SU-DHL-6 (cell line): ENCODE measurements around the gene NTF4.
"Not testable (repeated sequence)": the region's sequence is repeated elsewhere in the genome, so short reads cannot be mapped to it uniquely, and the experiment has no call there.

Experiments used
- H2AFZ ChIP-seq: fragments of 200-600 bp; sonication (generic); 2 replicates; pipeline ENCODE4 v1.6.1; 2014; ENCODE audit warnings: low read depth, mild to moderate bottlenecking, moderate library complexity, mixed read lengths, antibody characterized with exemption, low read length; ENCODE audit not compliant: severe bottlenecking
- H3F3A ChIP-seq: fragments of 200-600 bp; shearing (Covaris generic); 2 replicates; pipeline ENCODE4 v1.6.0; 2016; ENCODE audit warnings: antibody characterized with exemption, mild to moderate bottlenecking; ENCODE audit not compliant: insufficient read depth
- H3K27ac ChIP-seq: fragments of 200-600 bp; sonication (generic); 2 replicates; pipeline ENCODE4 v1.5.1; 2016; ENCODE audit warnings: low read depth, mild to moderate bottlenecking, low read length, moderate library complexity, mixed read lengths
- H3K27me3 ChIP-seq: fragments of 200-600 bp; sonication (generic), shearing (Covaris generic); 2 replicates; pipeline ENCODE4 v1.6.0; 2014; ENCODE audit warnings: mild to moderate bottlenecking, low read length
- H3K36me3 ChIP-seq: fragments of 200-600 bp; sonication (generic); 2 replicates; pipeline ENCODE4 v1.6.1; 2014; ENCODE audit warnings: mild to moderate bottlenecking, low read length, mixed read lengths
- H3K4me2 ChIP-seq: fragments of 300-600, 200-600 bp; shearing (Covaris generic), sonication (generic); 2 replicates; pipeline ENCODE4 v1.6.0; 2014; ENCODE audit warnings: low read length, low read depth, mild to moderate bottlenecking; ENCODE audit not compliant: poor library complexity, severe bottlenecking
- H3K4me3 ChIP-seq: fragments of 200-600 bp; sonication (generic); 2 replicates; pipeline ENCODE4 v1.5.1; 2014; ENCODE audit warnings: antibody characterized with exemption, low read length, mild to moderate bottlenecking, mixed read lengths; ENCODE audit not compliant: insufficient read depth, poor library complexity, severe bottlenecking
- H3K79me2 ChIP-seq: fragments of 200-600 bp; sonication (generic); 2 replicates; pipeline ENCODE4 v1.6.1; 2014; ENCODE audit warnings: mild to moderate bottlenecking, low read length, moderate library complexity; ENCODE audit not compliant: insufficient read depth
- H3K9ac ChIP-seq: fragments of 200-600 bp; sonication (generic); 2 replicates; pipeline ENCODE4 v1.7.0; 2014; ENCODE audit warnings: mild to moderate bottlenecking, low read length
- H3K9me2 ChIP-seq: fragments of 200-600 bp; sonication (generic); replicated peaks from 2 replicates; pipeline ENCODE4 v1.6.1; 2014; ENCODE audit warnings: low read length; ENCODE audit not compliant: insufficient read depth
- H3K9me3 ChIP-seq: fragments of 200-600 bp; sonication (generic); 2 replicates; pipeline ENCODE4 v1.6.1; 2014; ENCODE audit warnings: low read length, mixed read lengths; ENCODE audit not compliant: insufficient read depth
- H4K20me1 ChIP-seq: fragments of 200-600 bp; sonication (generic); 2 replicates; pipeline ENCODE4 v1.6.1; 2014; ENCODE audit warnings: low read depth, mild to moderate bottlenecking, antibody characterized with exemption, low read length, moderate library complexity, mixed read lengths
- EZH2phosphoT487 ChIP-seq: fragments of 200-600 bp; sonication (generic), shearing (Covaris generic); conservative IDR thresholded peaks from 2 replicates; pipeline ENCODE4 v1.6.1; 2018; ENCODE audit warnings: mild to moderate bottlenecking, antibody characterized with exemption, low read length, moderate library complexity, mixed read lengths
- TF ChIP-seq, protein P1 (sequence below): fragments of 200-600 bp; sonication (generic); IDR thresholded peaks from one replicate; pipeline ENCODE4 v1.5.1; 2017; ENCODE audit warnings: antibody characterized with exemption, mild to moderate bottlenecking, low read length, moderate library complexity; ENCODE audit not compliant: insufficient read depth, poor library complexity, severe bottlenecking

NTF4 gene

DNA sequence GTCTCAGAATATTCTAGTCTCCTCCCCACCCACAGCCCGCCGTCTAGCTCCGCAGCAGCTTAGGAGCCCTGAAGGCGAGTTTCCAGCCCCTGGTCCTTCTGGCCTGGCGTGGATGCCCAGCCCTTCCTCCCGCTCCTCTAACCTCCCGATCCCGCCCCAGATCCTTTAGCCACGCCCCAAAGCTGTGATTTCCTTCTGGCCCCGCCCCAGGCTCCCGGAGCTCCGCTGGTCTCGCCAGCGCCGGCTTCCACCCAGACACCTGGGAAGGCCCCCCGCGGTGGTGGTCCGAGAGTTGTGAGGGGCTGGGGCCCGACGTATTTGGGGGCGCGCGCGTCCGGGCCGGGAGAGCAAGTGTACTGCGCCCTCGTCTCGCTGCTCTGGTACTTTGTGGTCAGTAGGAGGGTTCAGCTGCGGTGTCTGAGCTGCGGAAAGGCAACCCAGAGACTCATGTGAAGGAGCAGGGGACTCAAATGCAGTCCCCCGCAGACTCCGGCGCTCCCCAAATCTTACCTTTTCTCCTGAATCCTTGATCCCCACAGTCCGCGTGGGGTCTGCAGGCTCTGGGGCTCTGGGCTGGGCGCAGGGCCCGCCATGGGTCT, 6.9 kb downstream of the NTF4 start, which contains the start of gene CGB7:
Gene CGB7, minus strand, starts transcription at position 114 of the 599 bp plus-strand sequence. CDS start 2,374 bp downstream, outside the sequence.
- no peaks in the 10 kb centered on the region for H3K9me3 ChIP-seq
- H3K27me3 ChIP-seq: no peaks in the 10 kb centered on the region
- no peaks in the 10 kb centered on the region for H3K79me2 ChIP-seq
- TF ChIP-seq EZH2phosphoT487: no peak
- TF ChIP-seq, protein P1, sequence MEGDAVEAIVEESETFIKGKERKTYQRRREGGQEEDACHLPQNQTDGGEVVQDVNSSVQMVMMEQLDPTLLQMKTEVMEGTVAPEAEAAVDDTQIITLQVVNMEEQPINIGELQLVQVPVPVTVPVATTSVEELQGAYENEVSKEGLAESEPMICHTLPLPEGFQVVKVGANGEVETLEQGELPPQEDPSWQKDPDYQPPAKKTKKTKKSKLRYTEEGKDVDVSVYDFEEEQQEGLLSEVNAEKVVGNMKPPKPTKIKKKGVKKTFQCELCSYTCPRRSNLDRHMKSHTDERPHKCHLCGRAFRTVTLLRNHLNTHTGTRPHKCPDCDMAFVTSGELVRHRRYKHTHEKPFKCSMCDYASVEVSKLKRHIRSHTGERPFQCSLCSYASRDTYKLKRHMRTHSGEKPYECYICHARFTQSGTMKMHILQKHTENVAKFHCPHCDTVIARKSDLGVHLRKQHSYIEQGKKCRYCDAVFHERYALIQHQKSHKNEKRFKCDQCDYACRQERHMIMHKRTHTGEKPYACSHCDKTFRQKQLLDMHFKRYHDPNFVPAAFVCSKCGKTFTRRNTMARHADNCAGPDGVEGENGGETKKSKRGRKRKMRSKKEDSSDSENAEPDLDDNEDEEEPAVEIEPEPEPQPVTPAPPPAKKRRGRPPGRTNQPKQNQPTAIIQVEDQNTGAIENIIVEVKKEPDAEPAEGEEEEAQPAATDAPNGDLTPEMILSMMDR: no peak
- H4K20me1 ChIP-seq: no peaks in the 10 kb centered on the region
- H3K9ac ChIP-seq: no peak within 1 kb of the TSS
- H3K9me2 ChIP-seq: no peaks in the 10 kb centered on the region
- no peak within 1 kb of the TSS for H3K27ac ChIP-seq
- no peak within 1 kb of the TSS for H2AFZ ChIP-seq
- H3K4me2 ChIP-seq: no peak within 1 kb of the TSS
- no peaks in the 10 kb centered on the region for H3F3A ChIP-seq
- H3K36me3 ChIP-seq: no peaks in the 10 kb centered on the region
- no peak within 1 kb of the TSS for H3K4me3 ChIP-seq

DNA sequence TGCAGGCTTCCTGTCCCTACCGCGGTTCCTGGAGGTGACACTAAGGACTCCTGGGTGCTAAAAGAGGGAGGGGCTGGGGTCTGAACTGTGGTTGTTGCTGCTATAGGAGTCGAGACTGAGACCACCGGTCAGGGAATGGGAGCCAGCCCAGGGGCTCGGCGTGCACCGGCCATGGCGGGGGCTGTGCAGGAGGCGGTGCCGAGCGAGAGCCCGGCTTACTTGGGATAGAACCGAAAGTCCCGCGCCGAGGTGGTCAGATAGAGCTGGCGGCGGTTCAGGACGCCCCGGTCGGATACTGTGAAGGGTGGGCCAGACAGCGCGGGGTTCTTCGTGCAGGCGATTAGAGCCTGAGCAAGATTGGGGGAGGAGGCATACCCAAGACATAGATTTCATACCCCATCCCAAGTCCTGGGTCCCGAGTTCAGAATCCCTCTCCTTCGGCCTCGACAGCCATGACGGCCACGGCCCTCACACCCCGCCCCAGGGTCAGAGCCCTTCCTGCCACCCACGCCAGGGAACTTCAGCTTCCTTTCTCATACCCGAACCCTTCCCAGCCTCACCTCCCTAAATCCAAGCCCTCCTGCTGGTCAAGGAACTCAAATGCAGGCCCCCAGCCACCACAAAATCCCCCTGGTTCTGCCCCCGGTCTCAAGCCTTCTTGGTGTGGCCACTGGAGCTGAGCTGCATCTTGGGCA, 7.6 kb downstream of the NTF4 start:
- H3K36me3 ChIP-seq, H3K4me2 ChIP-seq, H3K27ac ChIP-seq, H2AFZ ChIP-seq, H3K9me3 ChIP-seq, H3K4me3 ChIP-seq, H3K79me2 ChIP-seq, H4K20me1 ChIP-seq, H3K9ac ChIP-seq, H3K9me2 ChIP-seq, H3K27me3 ChIP-seq, H3F3A ChIP-seq: not testable (repeated sequence)

DNA sequence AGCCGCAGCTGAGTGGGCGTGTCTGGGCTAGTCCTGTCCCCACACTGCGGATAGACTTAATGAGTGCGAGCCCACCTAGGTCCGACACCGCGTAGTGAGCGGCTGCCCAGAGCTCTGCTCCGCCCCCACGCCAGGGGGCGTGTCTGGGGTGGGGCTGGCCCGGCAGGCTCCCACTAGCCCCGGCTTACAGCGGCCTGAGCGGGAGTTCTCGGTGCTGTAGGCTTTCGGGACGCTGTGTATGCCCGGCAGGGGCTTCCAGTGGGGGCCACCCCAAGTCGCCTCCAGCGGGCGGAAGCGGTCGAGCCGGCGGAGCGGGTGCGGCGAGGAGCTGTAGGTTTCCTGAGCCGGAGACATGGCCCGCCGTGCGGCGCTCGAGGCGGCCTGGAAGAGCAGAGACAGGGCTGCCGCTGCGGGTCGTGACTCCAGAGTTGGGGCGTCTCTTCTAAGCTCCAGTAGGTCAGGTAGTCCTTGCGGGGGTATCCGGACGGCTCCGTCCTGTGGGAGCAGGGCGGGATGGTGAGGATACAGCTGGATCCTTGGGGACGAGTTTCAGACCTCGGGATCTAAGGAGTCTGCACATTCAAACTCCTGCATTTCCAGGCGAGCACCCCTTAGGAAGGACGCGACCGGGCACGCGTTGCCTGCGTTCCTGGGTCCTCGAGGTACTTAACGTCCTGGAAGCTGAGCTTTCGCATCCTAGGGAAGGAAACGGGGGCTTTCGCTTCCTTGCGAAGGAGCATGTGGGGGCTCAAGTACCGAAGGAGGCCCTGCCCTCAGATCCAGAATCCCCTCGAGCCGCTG, 8.3 kb downstream of the NTF4 start:
- Histone ChIP-seq H3K4me2 (peak overlapping the region; percentile 65), H3K9me2 (no peaks in the 10 kb centered on the region), H4K20me1 (no peaks in the 10 kb centered on the region), H3F3A (no peaks in the 10 kb centered on the region), H3K9ac (0 out of 2 replicates have a peak overlapping the region, but pooled peaks have one; percentile 21), H3K27me3 (no peaks in the 10 kb centered on the region), H3K36me3 (no peaks in the 10 kb centered on the region), H2AFZ (peak overlapping the region; percentile 98), H3K9me3 (no peaks in the 10 kb centered on the region), H3K27ac (no peak overlapping the region), H3K79me2 (no peaks in the 10 kb centered on the region), H3K4me3 (peak overlapping the region; percentile 45)
- no peak for TF ChIP-seq EZH2phosphoT487
- TF ChIP-seq, protein P1: no peak

DNA sequence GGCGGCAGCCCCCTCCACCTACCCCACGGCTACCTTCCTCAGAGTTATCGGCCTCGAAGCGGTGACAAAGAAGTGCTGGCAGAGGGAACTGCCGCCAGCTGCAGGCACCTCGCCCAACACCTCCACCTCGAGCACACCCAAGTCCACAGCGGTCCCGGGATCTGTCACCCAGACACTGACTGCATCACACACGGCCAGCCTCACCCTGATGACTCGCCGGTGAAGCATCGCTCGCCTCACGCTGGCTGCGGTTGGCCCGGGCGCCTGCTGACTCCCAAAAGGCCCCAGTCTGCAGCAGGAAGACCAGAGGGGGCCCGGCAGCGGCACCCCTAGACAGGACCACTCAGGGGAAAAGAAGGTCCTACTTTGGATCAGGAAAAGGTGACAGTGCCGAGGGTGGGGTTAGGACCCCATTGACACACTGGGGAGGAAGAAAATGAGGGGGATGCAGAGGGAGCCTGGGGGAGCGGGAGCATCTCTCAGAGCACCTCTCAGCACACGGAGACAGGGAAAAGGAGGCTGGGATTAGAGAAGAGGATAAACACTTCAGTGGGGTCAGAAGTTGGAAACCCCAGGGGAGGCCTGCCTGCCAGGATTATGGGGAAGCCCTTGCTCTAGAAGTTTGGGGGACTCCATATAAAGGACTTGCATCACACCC, 14.1 kb downstream of the NTF4 start:
- H3K4me3 ChIP-seq, H3K36me3 ChIP-seq, H3K4me2 ChIP-seq: not testable (repeated sequence)

DNA sequence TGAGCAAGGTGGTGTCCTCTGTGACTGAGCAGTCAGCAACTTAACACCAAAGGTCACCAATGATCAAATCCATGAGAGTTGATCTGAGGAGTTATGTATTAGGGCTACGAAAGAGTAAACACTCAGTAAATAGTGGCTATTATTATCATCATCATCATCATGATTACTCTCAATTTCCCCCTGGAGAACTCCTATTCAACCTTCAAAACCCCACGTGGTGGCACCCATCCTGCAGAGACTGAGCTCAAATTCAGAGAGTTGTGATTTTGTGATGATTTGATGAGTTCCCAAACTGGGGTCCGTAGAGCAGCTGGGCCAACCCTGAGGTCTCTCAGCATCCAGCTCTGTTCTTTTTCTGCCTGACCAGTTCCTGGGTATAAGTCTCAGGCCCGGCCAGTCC, 14.8 kb downstream of the NTF4 start:
- not testable (repeated sequence) for H3K4me2 ChIP-seq, H3K27me3 ChIP-seq, H3K9me2 ChIP-seq, H3K9ac ChIP-seq, H4K20me1 ChIP-seq, H3K79me2 ChIP-seq, H3K27ac ChIP-seq, H3K9me3 ChIP-seq, H2AFZ ChIP-seq, H3K4me3 ChIP-seq, H3K36me3 ChIP-seq, H3F3A ChIP-seq

More for the DNA sequence above, 14.1 kb downstream of the NTF4 start:
- H3F3A ChIP-seq, H4K20me1 ChIP-seq, H3K27me3 ChIP-seq, H3K79me2 ChIP-seq, H3K27ac ChIP-seq, H2AFZ ChIP-seq, H3K9ac ChIP-seq, H3K9me2 ChIP-seq, H3K9me3 ChIP-seq: not testable (repeated sequence)

DNA sequence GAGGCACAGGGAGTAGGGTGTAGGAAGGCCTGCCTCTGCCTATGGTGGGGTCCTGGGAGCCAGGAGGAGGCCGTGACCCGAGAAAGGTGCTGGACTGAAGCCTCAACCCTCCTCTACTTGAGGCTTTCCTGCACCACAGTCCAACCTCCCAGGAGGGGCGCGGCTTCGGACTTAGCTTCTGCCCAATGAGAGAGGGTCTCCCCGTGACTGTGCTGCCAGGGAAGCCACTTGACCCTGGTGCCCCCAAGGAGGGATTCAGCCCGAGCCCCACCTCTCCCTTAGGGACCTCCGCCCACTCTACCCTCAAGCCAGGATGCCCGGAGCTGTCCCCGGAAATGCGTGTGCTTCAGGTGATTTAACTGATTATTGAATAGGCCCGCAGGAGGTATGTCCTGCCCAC, 15.6 kb downstream of the NTF4 start, which contains the start of gene CGB8:
Gene CGB8, minus strand, starts transcription at position 101 of the 400 bp plus-strand sequence. CDS start 372 bp downstream, outside the sequence.
- H3K4me2 ChIP-seq, H3K9me3 ChIP-seq, H3K36me3 ChIP-seq, H3K9me2 ChIP-seq, H3K27ac ChIP-seq, H2AFZ ChIP-seq, H3K4me3 ChIP-seq, H3K9ac ChIP-seq, H3F3A ChIP-seq, H4K20me1 ChIP-seq, H3K79me2 ChIP-seq, H3K27me3 ChIP-seq: not testable (repeated sequence)
